Measurements from ENCODE around the gene PRKN. TPM values are rescaled to one million over a fixed set of nuclear protein-coding genes. Genes with fewer than 3 reads are reported as not detected.

The PRKN gene
- total and polyA plus RNA-seq, 3 experiments from 2014 or later = 0.22 to 1.0 (median 0.55) TPM

DNA sequence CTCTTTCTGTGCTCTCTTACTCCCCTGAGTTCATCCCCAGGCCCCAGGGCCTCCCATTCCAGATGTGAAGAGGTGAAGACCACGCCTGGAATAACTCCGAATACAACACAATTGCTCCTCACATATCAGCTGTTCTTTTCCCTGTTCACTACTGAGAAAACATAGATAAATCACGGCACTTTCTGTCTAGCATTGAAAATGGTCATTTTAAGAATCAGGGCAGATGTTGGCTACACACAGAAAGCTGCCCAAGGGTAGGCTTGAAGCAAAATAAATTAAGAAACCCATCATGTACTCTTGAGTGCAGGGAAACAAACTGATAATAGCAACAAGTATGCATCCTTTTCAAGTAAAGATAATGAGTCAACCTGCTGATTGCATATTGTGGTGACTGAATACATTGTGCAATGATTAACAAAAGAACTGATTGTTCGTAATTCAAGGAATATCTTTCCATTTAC lies 382.5 kb downstream of the PRKN start:
- H3K4me1 Mint-ChIP-seq = no peaks in the 10 kb centered on the region
- no peaks in the 10 kb centered on the region for H3K27me3 Mint-ChIP-seq

GRCh38 chr6:162344646-162345010 lies 382.9 kb downstream of the PRKN start:
- no peak for DNase-seq
- H3K27ac Mint-ChIP-seq = no peak overlapping the region
- Histone ChIP-seq H3K9me3 (ENCODE audit: low read length) (no peaks in the 10 kb centered on the region), H3K36me3 (ENCODE audit: insufficient read depth, low read length) (no peaks in the 10 kb centered on the region), H3K27ac (ENCODE audit: low read depth, low read length) (no peak overlapping the region), H3K4me1 (ENCODE audit: insufficient read depth, low read length) (no peaks in the 10 kb centered on the region), H3K4me3 (ENCODE audit: low read length) (no peak overlapping the region), H3K27me3 (ENCODE audit: insufficient read depth, low read length, poor library complexity, severe bottlenecking) (no peaks in the 10 kb centered on the region)
- peaks cover 6 to 20% (median 8%) of the 10 kb centered on the region in 5 donors for H3K9me3 Mint-ChIP-seq
- H3K36me3 Mint-ChIP-seq = peaks cover 0 to 10% (median 0%) of the 10 kb centered on the region in 3 donors
- H3K4me3 Mint-ChIP-seq = no peak overlapping the region
- H3K4me1 Mint-ChIP-seq = no peaks in the 10 kb centered on the region
- H3K27me3 Mint-ChIP-seq = no peaks in the 10 kb centered on the region
- POLR2A ChIA-PET = no interaction called here
- CTCF ChIA-PET = no interaction called here

More for the DNA sequence above, 382.5 kb downstream of the PRKN start:
- Mint-ChIP-seq H3K36me3 (peaks cover 0 to 10% (median 0%) of the 10 kb centered on the region in 3 donors), H3K27ac (no peak overlapping the region), H3K9me3 (peaks cover 7 to 20% (median 9%) of the 10 kb centered on the region in 5 donors), H3K4me3 (no peak overlapping the region)
- no peaks in the 10 kb centered on the region for H3K27me3 ChIP-seq (ENCODE audit: insufficient read depth, low read length, poor library complexity, severe bottlenecking)
- H3K4me3 ChIP-seq (ENCODE audit: low read length) = no peak overlapping the region
- ChIA-PET CTCF (no interaction called here), POLR2A (no interaction called here)
- H3K36me3 ChIP-seq (ENCODE audit: insufficient read depth, low read length) = no peaks in the 10 kb centered on the region
- no peaks in the 10 kb centered on the region for H3K4me1 ChIP-seq (ENCODE audit: insufficient read depth, low read length)
- no peak overlapping the region for H3K27ac ChIP-seq (ENCODE audit: low read depth, low read length)
- no peak for DNase-seq
- H3K9me3 ChIP-seq (ENCODE audit: low read length) = no peaks in the 10 kb centered on the region

DNA sequence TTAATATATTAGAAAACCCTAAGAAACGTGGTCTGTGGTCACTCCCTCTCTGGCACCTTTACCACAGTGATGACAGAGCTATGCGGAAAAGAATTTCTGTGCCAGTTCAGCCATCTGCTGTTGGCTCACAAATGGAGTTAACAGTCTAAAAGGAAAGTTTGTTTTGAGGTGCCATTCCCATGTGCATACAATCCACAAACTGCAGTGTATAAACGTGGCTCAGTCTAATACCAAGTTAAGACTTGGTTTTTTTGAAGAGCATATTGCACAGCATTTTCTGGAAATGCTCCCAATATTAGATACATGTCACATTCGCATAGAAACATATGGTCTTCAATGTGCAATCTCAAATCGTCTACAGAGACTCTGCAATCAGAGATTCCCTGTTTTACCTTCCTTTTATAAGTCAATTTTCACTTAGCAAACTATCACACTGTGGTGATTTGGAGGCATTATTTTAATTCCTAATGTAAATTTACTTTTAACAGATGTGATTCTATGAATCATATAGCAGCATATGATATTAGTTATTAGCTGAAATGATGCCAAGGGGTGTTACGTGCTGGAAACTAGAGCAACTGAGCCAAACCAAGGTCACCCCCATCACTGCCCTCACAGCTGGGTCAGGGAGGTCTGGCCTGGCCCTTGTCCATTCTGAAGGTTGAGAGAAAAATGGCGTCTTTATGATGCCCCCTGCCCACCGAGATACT lies 383.5 kb downstream of the PRKN start:
- no peaks in the 10 kb centered on the region for H3K4me1 ChIP-seq (ENCODE audit: insufficient read depth, low read length)
- H3K27ac ChIP-seq (ENCODE audit: low read depth, low read length) = no peak overlapping the region
- Mint-ChIP-seq H3K27me3 (no peaks in the 10 kb centered on the region), H3K4me1 (no peaks in the 10 kb centered on the region), H3K27ac (no peak overlapping the region), H3K9me3 (peaks cover 5 to 20% (median 8%) of the 10 kb centered on the region in 5 donors), H3K36me3 (peaks cover 0 to 10% (median 0%) of the 10 kb centered on the region in 3 donors), H3K4me3 (no peak overlapping the region)
- ChIA-PET CTCF (no interaction called here), POLR2A (no interaction called here)
- H3K9me3 ChIP-seq (ENCODE audit: low read length) = no peaks in the 10 kb centered on the region
- no peaks in the 10 kb centered on the region for H3K36me3 ChIP-seq (ENCODE audit: insufficient read depth, low read length)
- no peaks in the 10 kb centered on the region for H3K27me3 ChIP-seq (ENCODE audit: insufficient read depth, low read length, poor library complexity, severe bottlenecking)
- no peak overlapping the region for H3K4me3 ChIP-seq (ENCODE audit: low read length)
- DNase-seq = no peak

DNA sequence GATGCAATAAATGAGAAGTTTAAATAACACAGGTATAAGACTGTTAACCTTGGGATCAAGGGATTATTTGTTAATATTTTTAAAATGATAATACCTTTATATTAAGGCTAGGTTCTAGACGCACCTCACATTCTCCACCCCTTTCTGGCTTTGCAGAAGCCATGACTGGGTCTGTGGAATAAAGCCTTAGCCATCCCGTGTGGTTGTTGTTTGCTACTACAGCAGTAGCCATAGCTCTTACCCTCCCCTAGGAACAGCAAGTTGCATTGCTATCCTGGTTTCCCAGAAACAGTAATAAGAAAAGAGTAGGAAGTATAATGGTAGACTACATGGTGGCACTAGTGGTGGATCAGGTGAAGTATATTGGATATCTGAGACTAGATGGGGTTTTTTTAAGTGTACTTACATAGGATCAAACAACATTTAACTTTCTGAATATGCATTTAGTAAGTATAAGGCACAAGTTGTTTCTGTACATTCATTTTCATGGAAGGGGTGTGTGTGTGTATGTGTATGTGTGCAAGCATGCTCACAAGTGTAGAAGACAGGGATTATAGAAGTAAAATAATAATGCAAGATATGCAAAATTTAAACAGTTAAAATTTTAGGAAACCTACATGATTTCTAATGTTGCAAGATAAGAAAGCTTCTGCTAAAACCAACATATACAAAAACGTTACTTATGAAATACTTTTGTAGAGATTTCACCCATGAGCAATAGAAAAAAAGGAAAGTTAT lies 384.2 kb downstream of the PRKN start:
- Mint-ChIP-seq H3K27ac (no peak overlapping the region), H3K4me3 (no peak overlapping the region), H3K9me3 (peaks cover 5 to 20% (median 8%) of the 10 kb centered on the region in 5 donors), H3K27me3 (no peaks in the 10 kb centered on the region), H3K36me3 (peaks cover 0 to 10% (median 0%) of the 10 kb centered on the region in 3 donors), H3K4me1 (no peaks in the 10 kb centered on the region)
- Histone ChIP-seq H3K27ac (ENCODE audit: low read depth, low read length) (no peak overlapping the region), H3K36me3 (ENCODE audit: insufficient read depth, low read length) (no peaks in the 10 kb centered on the region), H3K4me3 (ENCODE audit: low read length) (no peak overlapping the region), H3K9me3 (ENCODE audit: low read length) (no peaks in the 10 kb centered on the region), H3K4me1 (ENCODE audit: insufficient read depth, low read length) (no peaks in the 10 kb centered on the region), H3K27me3 (ENCODE audit: insufficient read depth, low read length, poor library complexity, severe bottlenecking) (no peaks in the 10 kb centered on the region)
- DNase-seq = no peak
- ChIA-PET CTCF (no interaction called here), POLR2A (no interaction called here)

GRCh38 chr6:162337412-162337811 lies 390.2 kb downstream of the PRKN start:
- no peaks in the 10 kb centered on the region for H3K9me3 ChIP-seq (ENCODE audit: low read length)
- H3K4me1 ChIP-seq (ENCODE audit: insufficient read depth, low read length) = no peaks in the 10 kb centered on the region
- ChIA-PET CTCF (no interaction called here), POLR2A (no interaction called here)
- no peaks in the 10 kb centered on the region for H3K27me3 ChIP-seq (ENCODE audit: insufficient read depth, low read length, poor library complexity, severe bottlenecking)
- H3K27me3 Mint-ChIP-seq = no peaks in the 10 kb centered on the region
- no peak overlapping the region for H3K4me3 Mint-ChIP-seq
- no peak overlapping the region for H3K27ac Mint-ChIP-seq
- H3K4me1 Mint-ChIP-seq = no peaks in the 10 kb centered on the region
- no peak for DNase-seq
- no peak overlapping the region for H3K27ac ChIP-seq (ENCODE audit: low read depth, low read length)
- H3K4me3 ChIP-seq (ENCODE audit: low read length) = no peak overlapping the region
- peaks cover 5 to 48% (median 14%) of the 10 kb centered on the region in 5 donors for H3K9me3 Mint-ChIP-seq
- no peaks in the 10 kb centered on the region for H3K36me3 ChIP-seq (ENCODE audit: insufficient read depth, low read length)
- peaks cover 0 to 11% (median 0%) of the 10 kb centered on the region in 3 donors for H3K36me3 Mint-ChIP-seq

GRCh38 chr6:162336359-162336758 lies 391.2 kb downstream of the PRKN start:
- H3K27ac Mint-ChIP-seq = no peak overlapping the region
- CTCF ChIA-PET = no interaction called here
- no peaks in the 10 kb centered on the region for H3K9me3 ChIP-seq (ENCODE audit: low read length)
- peaks cover 0 to 52% (median 18%) of the 10 kb centered on the region in 5 donors for H3K9me3 Mint-ChIP-seq
- no peak overlapping the region for H3K4me3 Mint-ChIP-seq
- no peak overlapping the region for H3K27ac ChIP-seq (ENCODE audit: low read depth, low read length)
- H3K36me3 Mint-ChIP-seq = peaks cover 0 to 11% (median 0%) of the 10 kb centered on the region in 3 donors
- no peaks in the 10 kb centered on the region for H3K27me3 Mint-ChIP-seq
- DNase-seq = no peak
- H3K4me3 ChIP-seq (ENCODE audit: low read length) = no peak overlapping the region
- POLR2A ChIA-PET = no interaction called here
- no peaks in the 10 kb centered on the region for H3K4me1 Mint-ChIP-seq
- no peaks in the 10 kb centered on the region for H3K27me3 ChIP-seq (ENCODE audit: insufficient read depth, low read length, poor library complexity, severe bottlenecking)
- H3K4me1 ChIP-seq (ENCODE audit: insufficient read depth, low read length) = no peaks in the 10 kb centered on the region
- no peaks in the 10 kb centered on the region for H3K36me3 ChIP-seq (ENCODE audit: insufficient read depth, low read length)

- H3K9me3 ChIP-seq (ENCODE audit: low read length) = no peaks in the 10 kb centered on the region
- H3K4me1 ChIP-seq (ENCODE audit: insufficient read depth, low read length) = no peaks in the 10 kb centered on the region
- POLR2A ChIA-PET = no interaction called here
- peaks cover 0 to 56% (median 21%) of the 10 kb centered on the region in 5 donors for H3K9me3 Mint-ChIP-seq
- no peaks in the 10 kb centered on the region for H3K27me3 Mint-ChIP-seq
- peaks cover 0 to 7% (median 0%) of the 10 kb centered on the region in 3 donors for H3K36me3 Mint-ChIP-seq
- H3K27ac ChIP-seq (ENCODE audit: low read depth, low read length) = no peak overlapping the region
- CTCF ChIA-PET = no interaction called here
- no peak overlapping the region for H3K27ac Mint-ChIP-seq
- H3K27me3 ChIP-seq (ENCODE audit: insufficient read depth, low read length, poor library complexity, severe bottlenecking) = no peaks in the 10 kb centered on the region
- no peak overlapping the region for H3K4me3 ChIP-seq (ENCODE audit: low read length)
- no peak overlapping the region for H3K4me3 Mint-ChIP-seq
- H3K36me3 ChIP-seq (ENCODE audit: insufficient read depth, low read length) = no peaks in the 10 kb centered on the region
- DNase-seq = no peak
- no peaks in the 10 kb centered on the region for H3K4me1 Mint-ChIP-seq
Measured at GRCh38 chr6:162332365-162332764, 395.2 kb downstream of the PRKN start.

GRCh38 chr6:162331911-162332310 lies 395.7 kb downstream of the PRKN start:
- CTCF ChIA-PET = no interaction called here
- no peak for DNase-seq
- Histone ChIP-seq H3K9me3 (ENCODE audit: low read length) (no peaks in the 10 kb centered on the region), H3K4me3 (ENCODE audit: low read length) (no peak overlapping the region), H3K27me3 (ENCODE audit: insufficient read depth, low read length, poor library complexity, severe bottlenecking) (no peaks in the 10 kb centered on the region), H3K36me3 (ENCODE audit: insufficient read depth, low read length) (no peaks in the 10 kb centered on the region), H3K27ac (ENCODE audit: low read depth, low read length) (no peak overlapping the region), H3K4me1 (ENCODE audit: insufficient read depth, low read length) (no peaks in the 10 kb centered on the region)
- H3K27ac Mint-ChIP-seq = no peak overlapping the region
- peaks cover 0 to 53% (median 21%) of the 10 kb centered on the region in 5 donors for H3K9me3 Mint-ChIP-seq
- H3K36me3 Mint-ChIP-seq = peaks cover 0 to 4% (median 0%) of the 10 kb centered on the region in 3 donors
- H3K4me1 Mint-ChIP-seq = no peaks in the 10 kb centered on the region
- H3K4me3 Mint-ChIP-seq = no peak overlapping the region
- H3K27me3 Mint-ChIP-seq = no peaks in the 10 kb centered on the region
- POLR2A ChIA-PET = no interaction called here
